ENCODE results near the gene ABCB9. TPM values are rescaled to one million over a fixed set of nuclear protein-coding genes. Genes with fewer than 3 reads are reported as not detected.

The ABCB9 gene
- total RNA-seq, 1 donor from 2014 or later: 4.2 TPM

- Histone ChIP-seq H3K27me3 (no peaks in the 10 kb centered on the region), H3K4me1 (peaks cover 80% of the 10 kb centered on the region), H3K9me3 (no peaks in the 10 kb centered on the region), H3K4me3 (no peak overlapping the region), H3K27ac (peak overlapping the region; percentile 70), H3K36me3 (no peaks in the 10 kb centered on the region)
- intact Hi-C loops (cut with DNase I): no loop called here
- DNase-seq (ENCODE audit: extremely low spot score in 2 of 2): no peak
- TF ChIP-seq CTCF (IDR thresholded peaks at IDR 0.05) (no peak), POLR2A (IDR thresholded peaks at IDR 0.05) (no peak), POLR2AphosphoS5 (IDR thresholded peaks at IDR 0.05; ENCODE audit: insufficient read depth in 1 of 2, low read depth in 1 of 2) (no peak)
Observed at GRCh38 chr12:122886161-122886560, 80.1 kb downstream of the ABCB9 start.

- DNase-seq (ENCODE audit: extremely low spot score in 2 of 2): no peak
- no peak overlapping the region for H3K27ac ChIP-seq
Observed at GRCh38 chr12:122884860-122885259, 81.4 kb downstream of the ABCB9 start.

GRCh38 chr12:122884091-122884826 lies 82.0 kb downstream of the ABCB9 start:
- H3K4me1 ChIP-seq: peaks cover 81% of the 10 kb centered on the region
- H3K27ac ChIP-seq: no peak overlapping the region
- DNase-seq (ENCODE audit: extremely low spot score in 2 of 2): no peak
- no peak overlapping the region for H3K4me3 ChIP-seq
- H3K9me3 ChIP-seq: no peaks in the 10 kb centered on the region
- H3K27me3 ChIP-seq: no peaks in the 10 kb centered on the region
- no peaks in the 10 kb centered on the region for H3K36me3 ChIP-seq
- TF ChIP-seq POLR2AphosphoS5 (IDR thresholded peaks at IDR 0.05; ENCODE audit: insufficient read depth in 1 of 2, low read depth in 1 of 2) (no peak), CTCF (IDR thresholded peaks at IDR 0.05) (no peak), POLR2A (IDR thresholded peaks at IDR 0.05) (no peak)
- intact Hi-C loops (cut with DNase I): no loop called here

More at GRCh38 chr12:122884860-122885259, 81.4 kb downstream of the ABCB9 start:
- H3K4me1 ChIP-seq: peaks cover 81% of the 10 kb centered on the region
- H3K4me3 ChIP-seq: no peak overlapping the region
- no peaks in the 10 kb centered on the region for H3K9me3 ChIP-seq
- TF ChIP-seq CTCF (IDR thresholded peaks at IDR 0.05) (no peak), POLR2A (IDR thresholded peaks at IDR 0.05) (no peak), POLR2AphosphoS5 (IDR thresholded peaks at IDR 0.05; ENCODE audit: insufficient read depth in 1 of 2, low read depth in 1 of 2) (no peak)
- no peaks in the 10 kb centered on the region for H3K27me3 ChIP-seq
- intact Hi-C loops (cut with DNase I): no loop called here
- H3K36me3 ChIP-seq: no peaks in the 10 kb centered on the region

GRCh38 chr12:122882908-122883558 lies 83.2 kb downstream of the ABCB9 start:
- peak overlapping the region; percentile 12 for H3K27ac ChIP-seq
- TF ChIP-seq POLR2AphosphoS5 (IDR thresholded peaks at IDR 0.05; ENCODE audit: insufficient read depth in 1 of 2, low read depth in 1 of 2) (no peak), POLR2A (IDR thresholded peaks at IDR 0.05) (no peak), CTCF (IDR thresholded peaks at IDR 0.05) (no peak)
- H3K4me3 ChIP-seq: no peak overlapping the region
- H3K9me3 ChIP-seq: no peaks in the 10 kb centered on the region
- no peaks in the 10 kb centered on the region for H3K36me3 ChIP-seq
- no peak for DNase-seq (ENCODE audit: extremely low spot score in 2 of 2)
- H3K27me3 ChIP-seq: no peaks in the 10 kb centered on the region
- peaks cover 81% of the 10 kb centered on the region for H3K4me1 ChIP-seq
- intact Hi-C loops (cut with DNase I): no loop called here

GRCh38 chr12:122880668-122881067 lies 85.6 kb downstream of the ABCB9 start:
- Histone ChIP-seq H3K27ac (peak overlapping the region; percentile 31), H3K4me1 (peaks cover 79% of the 10 kb centered on the region), H3K9me3 (no peaks in the 10 kb centered on the region), H3K27me3 (no peaks in the 10 kb centered on the region), H3K36me3 (no peaks in the 10 kb centered on the region), H3K4me3 (no peak overlapping the region)
- intact Hi-C loops (cut with DNase I): no loop called here
- DNase-seq (ENCODE audit: extremely low spot score in 2 of 2): no peak
- TF ChIP-seq POLR2AphosphoS5 (IDR thresholded peaks at IDR 0.05; ENCODE audit: insufficient read depth in 1 of 2, low read depth in 1 of 2) (no peak), POLR2A (IDR thresholded peaks at IDR 0.05) (no peak), CTCF (IDR thresholded peaks at IDR 0.05) (no peak)
